Neural cell (in vitro differentiated cells): ENCODE measurements around the gene TVP23C. TPM values are rescaled to one million over a fixed set of nuclear protein-coding genes. Genes with fewer than 3 reads are reported as not detected.

Experiments
- H2AFZ ChIP-seq: fragments of 200-600, 300-800 bp; sonication (generic), shearing (Covaris generic); 2 replicates; pipeline ENCODE4 v1.6.0; 2014; ENCODE audit warnings: low read depth, mild to moderate bottlenecking, antibody characterized with exemption, low read length, moderate library complexity
- H3F3A ChIP-seq: fragments of 200-600 bp; shearing (Covaris generic); 2 replicates; pipeline ENCODE4 v1.6.1; 2016; ENCODE audit warnings: mild to moderate bottlenecking, moderate library complexity, mixed read lengths, antibody characterized with exemption, low read length; ENCODE audit not compliant: insufficient read depth, poor library complexity, severe bottlenecking
- H3K27ac ChIP-seq: fragments of 200-600, 300-800 bp; sonication (generic), shearing (Covaris generic); 2 replicates; pipeline ENCODE4 v1.5.1; 2014; ENCODE audit warnings: mild to moderate bottlenecking, low read length, moderate library complexity
- H3K27me3 ChIP-seq: fragments of 300-800, 200-600 bp; sonication (generic), shearing (Covaris generic); 2 replicates; pipeline ENCODE4 v1.6.0; 2014; ENCODE audit warnings: mild to moderate bottlenecking, low read depth, low read length, moderate library complexity; ENCODE audit not compliant: insufficient read depth
- H3K36me3 ChIP-seq: fragments of 300-800, 200-600 bp; sonication (generic), shearing (Covaris generic); 2 replicates; pipeline ENCODE4 v1.5.1; 2014; ENCODE audit warnings: mild to moderate bottlenecking, antibody characterized with exemption, low read length, moderate library complexity; ENCODE audit not compliant: insufficient read depth
- H3K4me2 ChIP-seq: fragments of 300-800, 200-600 bp; sonication (generic), shearing (Covaris generic); 2 replicates; pipeline ENCODE4 v1.6.0; 2014; ENCODE audit warnings: mild to moderate bottlenecking, low read length
- H3K4me3 ChIP-seq: fragments of 300-800, 200-600 bp; sonication (generic), shearing (Covaris generic); 2 replicates; pipeline ENCODE4 v1.5.1; 2014; ENCODE audit warnings: mild to moderate bottlenecking, low read length, moderate library complexity
- H3K79me2 ChIP-seq: fragments of 200-600 bp; shearing (Covaris generic); replicated peaks from 2 replicates; pipeline ENCODE4 v1.6.0; 2014; ENCODE audit warnings: mild to moderate bottlenecking, low read length, moderate library complexity; ENCODE audit not compliant: insufficient read depth
- H3K9ac ChIP-seq: fragments of 300-800, 200-600 bp; sonication (generic), shearing (Covaris generic); 2 replicates; pipeline ENCODE4 v1.6.1; 2016; ENCODE audit warnings: mild to moderate bottlenecking, low read length, mixed read lengths
- H3K9me2 ChIP-seq: fragments of 200-600 bp; shearing (Covaris generic); 2 replicates; pipeline ENCODE4 v1.6.1; 2016; ENCODE audit warnings: mild to moderate bottlenecking, low read length, mixed read lengths; ENCODE audit not compliant: insufficient read depth
- H3K9me3 ChIP-seq: fragments of 200-600, 300-800 bp; sonication (generic), shearing (Covaris generic); 2 replicates; pipeline ENCODE4 v1.6.1; 2016; ENCODE audit warnings: mild to moderate bottlenecking, mixed run types, low read length, moderate library complexity, mixed read lengths
- H4K20me1 ChIP-seq: fragments of 200-600 bp; shearing (Covaris generic); 2 replicates; pipeline ENCODE4 v1.6.1; 2016; ENCODE audit warnings: mild to moderate bottlenecking, mixed run types; ENCODE audit not compliant: insufficient read depth
- EP300 ChIP-seq: fragments of 450-650 bp; conservative IDR thresholded peaks from 2 replicates; pipeline ENCODE4 v1.6.1; 2014; ENCODE audit warnings: antibody characterized with exemption, mild to moderate bottlenecking, moderate library complexity; ENCODE audit not compliant: poor library complexity, severe bottlenecking
- EZH2 ChIP-seq: fragments of 200-600, 300-800 bp; shearing (Covaris generic), sonication (generic); IDR thresholded peaks from 2 replicates; pipeline ENCODE4 v1.6.1; 2014; ENCODE audit warnings: antibody characterized with exemption, low read length, borderline replicate concordance, mild to moderate bottlenecking; ENCODE audit not compliant: insufficient read depth, poor library complexity, severe bottlenecking
- MXI1 ChIP-seq: fragments of 450-650 bp; conservative IDR thresholded peaks from 2 replicates; pipeline ENCODE4 v1.6.1; 2014; ENCODE audit warnings: antibody characterized with exemption, mild to moderate bottlenecking; ENCODE audit not compliant: poor library complexity, severe bottlenecking
- POLR2AphosphoS5 ChIP-seq: IDR thresholded peaks from 2 replicates; pipeline ENCODE4 v1.6.1; 2012
- RAD21 ChIP-seq: fragments of 450-650 bp; conservative IDR thresholded peaks from 2 replicates; pipeline ENCODE4 v1.6.1; 2014; ENCODE audit warnings: antibody characterized with exemption, mild to moderate bottlenecking, moderate library complexity
- SMC3 ChIP-seq: fragments of 450-650 bp; conservative IDR thresholded peaks from 2 replicates; pipeline ENCODE4 v1.6.1; 2014; ENCODE audit warnings: antibody characterized with exemption, mild to moderate bottlenecking, moderate library complexity; ENCODE audit not compliant: poor library complexity
- TAF1 ChIP-seq: IDR thresholded peaks from 2 replicates; pipeline ENCODE4 v1.6.1; 2012; ENCODE audit warnings: low read depth
- polyA plus RNA-seq: library from polyadenylated mRNA; depleted of rRNA; stranded (reverse); fragments of >200 nt; gene quantifications from 2 replicates; pipeline ENCODE4 v1.2.3, GENCODE V29; 2014
- TF ChIP-seq, protein P1 (sequence below): IDR thresholded peaks from 2 replicates; pipeline ENCODE4 v1.6.1; 2012; ENCODE audit warnings: borderline replicate concordance
- TF ChIP-seq, protein P2 (sequence below): fragments of 450-650 bp; IDR thresholded peaks from 2 replicates; pipeline ENCODE4 v1.5.1; 2014; ENCODE audit warnings: antibody characterized with exemption, mild to moderate bottlenecking, moderate library complexity; ENCODE audit not compliant: poor library complexity, severe bottlenecking

The TVP23C gene
- polyA plus RNA-seq, 1 donor from 2014 or later, result 8.9 TPM

DNA sequence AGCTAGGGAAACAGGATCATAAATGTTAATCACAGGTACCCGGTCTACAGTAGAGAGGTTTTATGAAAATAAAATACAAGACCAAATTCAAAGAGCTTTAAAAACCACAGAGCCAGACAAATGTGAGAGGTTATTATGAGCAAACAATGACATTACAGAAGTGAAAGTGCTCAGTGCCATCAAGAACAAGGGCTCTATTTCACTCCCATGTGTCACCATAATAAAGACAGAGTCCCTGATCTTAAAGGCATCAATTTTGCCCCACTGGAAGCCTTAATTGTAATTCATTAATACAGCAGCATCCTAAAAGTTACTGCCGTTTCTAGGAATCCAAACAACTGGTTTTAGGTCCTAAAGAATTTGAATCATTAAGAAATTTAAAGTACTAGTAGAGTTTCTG lies 52.1 kb downstream of the TVP23C start:
- Histone ChIP-seq H3K9me3 (no peaks in the 10 kb centered on the region), H3K27me3 (no peaks in the 10 kb centered on the region), H3K9me2 (no peaks in the 10 kb centered on the region), H3K4me2 (no peak overlapping the region), H3K9ac (no peak overlapping the region), H3K36me3 (peaks cover 3% of the 10 kb centered on the region), H3F3A (no peaks in the 10 kb centered on the region), H3K27ac (no peak overlapping the region), H4K20me1 (no peaks in the 10 kb centered on the region), H3K79me2 (no peaks in the 10 kb centered on the region), H2AFZ (no peak overlapping the region), H3K4me3 (no peak overlapping the region)
- TF ChIP-seq SMC3, result no peak
- TF ChIP-seq, protein P1, sequence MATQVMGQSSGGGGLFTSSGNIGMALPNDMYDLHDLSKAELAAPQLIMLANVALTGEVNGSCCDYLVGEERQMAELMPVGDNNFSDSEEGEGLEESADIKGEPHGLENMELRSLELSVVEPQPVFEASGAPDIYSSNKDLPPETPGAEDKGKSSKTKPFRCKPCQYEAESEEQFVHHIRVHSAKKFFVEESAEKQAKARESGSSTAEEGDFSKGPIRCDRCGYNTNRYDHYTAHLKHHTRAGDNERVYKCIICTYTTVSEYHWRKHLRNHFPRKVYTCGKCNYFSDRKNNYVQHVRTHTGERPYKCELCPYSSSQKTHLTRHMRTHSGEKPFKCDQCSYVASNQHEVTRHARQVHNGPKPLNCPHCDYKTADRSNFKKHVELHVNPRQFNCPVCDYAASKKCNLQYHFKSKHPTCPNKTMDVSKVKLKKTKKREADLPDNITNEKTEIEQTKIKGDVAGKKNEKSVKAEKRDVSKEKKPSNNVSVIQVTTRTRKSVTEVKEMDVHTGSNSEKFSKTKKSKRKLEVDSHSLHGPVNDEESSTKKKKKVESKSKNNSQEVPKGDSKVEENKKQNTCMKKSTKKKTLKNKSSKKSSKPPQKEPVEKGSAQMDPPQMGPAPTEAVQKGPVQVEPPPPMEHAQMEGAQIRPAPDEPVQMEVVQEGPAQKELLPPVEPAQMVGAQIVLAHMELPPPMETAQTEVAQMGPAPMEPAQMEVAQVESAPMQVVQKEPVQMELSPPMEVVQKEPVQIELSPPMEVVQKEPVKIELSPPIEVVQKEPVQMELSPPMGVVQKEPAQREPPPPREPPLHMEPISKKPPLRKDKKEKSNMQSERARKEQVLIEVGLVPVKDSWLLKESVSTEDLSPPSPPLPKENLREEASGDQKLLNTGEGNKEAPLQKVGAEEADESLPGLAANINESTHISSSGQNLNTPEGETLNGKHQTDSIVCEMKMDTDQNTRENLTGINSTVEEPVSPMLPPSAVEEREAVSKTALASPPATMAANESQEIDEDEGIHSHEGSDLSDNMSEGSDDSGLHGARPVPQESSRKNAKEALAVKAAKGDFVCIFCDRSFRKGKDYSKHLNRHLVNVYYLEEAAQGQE, result no peak
- no peak for TF ChIP-seq TAF1
- TF ChIP-seq EP300, result no peak
- TF ChIP-seq, protein P2, sequence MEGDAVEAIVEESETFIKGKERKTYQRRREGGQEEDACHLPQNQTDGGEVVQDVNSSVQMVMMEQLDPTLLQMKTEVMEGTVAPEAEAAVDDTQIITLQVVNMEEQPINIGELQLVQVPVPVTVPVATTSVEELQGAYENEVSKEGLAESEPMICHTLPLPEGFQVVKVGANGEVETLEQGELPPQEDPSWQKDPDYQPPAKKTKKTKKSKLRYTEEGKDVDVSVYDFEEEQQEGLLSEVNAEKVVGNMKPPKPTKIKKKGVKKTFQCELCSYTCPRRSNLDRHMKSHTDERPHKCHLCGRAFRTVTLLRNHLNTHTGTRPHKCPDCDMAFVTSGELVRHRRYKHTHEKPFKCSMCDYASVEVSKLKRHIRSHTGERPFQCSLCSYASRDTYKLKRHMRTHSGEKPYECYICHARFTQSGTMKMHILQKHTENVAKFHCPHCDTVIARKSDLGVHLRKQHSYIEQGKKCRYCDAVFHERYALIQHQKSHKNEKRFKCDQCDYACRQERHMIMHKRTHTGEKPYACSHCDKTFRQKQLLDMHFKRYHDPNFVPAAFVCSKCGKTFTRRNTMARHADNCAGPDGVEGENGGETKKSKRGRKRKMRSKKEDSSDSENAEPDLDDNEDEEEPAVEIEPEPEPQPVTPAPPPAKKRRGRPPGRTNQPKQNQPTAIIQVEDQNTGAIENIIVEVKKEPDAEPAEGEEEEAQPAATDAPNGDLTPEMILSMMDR, result no peak
- no peak for TF ChIP-seq MXI1
- no peak for TF ChIP-seq EZH2
- TF ChIP-seq RAD21, result no peak

DNA sequence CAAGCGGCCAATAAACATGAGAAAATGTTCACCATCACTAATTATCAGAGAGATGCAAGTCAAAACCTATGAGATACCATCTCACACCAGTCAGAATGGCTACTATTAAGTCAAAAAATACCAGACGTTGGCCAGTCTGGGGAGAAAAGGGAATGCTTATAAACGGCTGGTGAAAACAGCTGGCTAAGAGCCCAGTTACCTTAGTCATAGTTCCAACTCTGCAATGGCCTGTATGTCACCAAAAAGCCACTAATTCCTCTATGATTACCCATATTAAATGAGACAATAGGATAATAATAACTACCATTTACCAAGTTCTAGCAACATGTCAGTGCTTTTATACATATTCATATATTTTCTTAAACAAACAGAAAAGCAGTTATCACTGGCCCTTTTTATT lies 52.9 kb downstream of the TVP23C start:
- no peak overlapping the region for H3K4me2 ChIP-seq

More for the DNA sequence above, 52.9 kb downstream of the TVP23C start:
- no peak overlapping the region for H3K9ac ChIP-seq
- no peak overlapping the region for H3K4me3 ChIP-seq
- no peaks in the 10 kb centered on the region for H3K79me2 ChIP-seq
- H3K9me3 ChIP-seq, result no peaks in the 10 kb centered on the region
- TF ChIP-seq SMC3 (no peak), POLR2AphosphoS5 (no peak), EZH2 (no peak), MXI1 (no peak), TAF1 (no peak), EP300 (no peak), RAD21 (no peak)
- TF ChIP-seq, protein P1, result no peak
- TF ChIP-seq, protein P2, result no peak
- H3K36me3 ChIP-seq, result no peaks in the 10 kb centered on the region
- no peak overlapping the region for H2AFZ ChIP-seq
- H3K27ac ChIP-seq, result no peak overlapping the region
- H3F3A ChIP-seq, result no peaks in the 10 kb centered on the region
- no peaks in the 10 kb centered on the region for H3K27me3 ChIP-seq
- H4K20me1 ChIP-seq, result no peaks in the 10 kb centered on the region
- H3K9me2 ChIP-seq, result no peaks in the 10 kb centered on the region
